HG03175 (cell line): Measurements from ENCODE around the gene TOGARAM2.

Experiments used
- ATAC-seq: cut with Tn5 transposase; IDR thresholded peaks from one replicate; pipeline ENCODE4 v1.9.1; 2021; ENCODE audit warnings: mild to moderate bottlenecking, moderate library complexity; ENCODE audit not compliant: unreplicated experiment

Gene TOGARAM2

GRCh38 chr2:29017716-29018435 is 36.8 kb downstream of the TOGARAM2 start:
- ATAC-seq: no peak

- ATAC-seq: no peak
These were observed 40.8 kb downstream of the TOGARAM2 start for GRCh38 chr2:29021886-29022285.

- ATAC-seq: no peak
These were observed 41.6 kb downstream of the TOGARAM2 start for GRCh38 chr2:29022679-29023078.

- no peak for ATAC-seq
These were observed 42.1 kb downstream of the TOGARAM2 start for GRCh38 chr2:29023188-29023587.

- ATAC-seq: no peak
These were observed 43.9 kb downstream of the TOGARAM2 start for GRCh38 chr2:29024882-29025430.

- no peak for ATAC-seq
These were observed 44.6 kb downstream of the TOGARAM2 start for GRCh38 chr2:29025711-29026110.

GRCh38 chr2:29031046-29031445 is 49.9 kb downstream of the TOGARAM2 start:
- no peak for ATAC-seq

- no peak for ATAC-seq
These were observed 51.1 kb downstream of the TOGARAM2 start for GRCh38 chr2:29032189-29032588.

- ATAC-seq: no peak
These were observed 52.1 kb downstream of the TOGARAM2 start for GRCh38 chr2:29033172-29033571.

GRCh38 chr2:29033656-29034055 is 52.6 kb downstream of the TOGARAM2 start:
- no peak for ATAC-seq

GRCh38 chr2:29035016-29035745 is 54.1 kb downstream of the TOGARAM2 start:
- ATAC-seq: no peak

GRCh38 chr2:29039718-29040480 is 58.8 kb downstream of the TOGARAM2 start:
- peak; percentile 62 for ATAC-seq

- no peak for ATAC-seq
These were observed 59.5 kb downstream of the TOGARAM2 start for GRCh38 chr2:29040552-29040951.

GRCh38 chr2:29041161-29041660 is 60.1 kb downstream of the TOGARAM2 start:
- no peak for ATAC-seq

- no peak for ATAC-seq
These were observed 61.5 kb downstream of the TOGARAM2 start for GRCh38 chr2:29042561-29043075.

GRCh38 chr2:29044459-29044858 is 63.4 kb downstream of the TOGARAM2 start:
- ATAC-seq: no peak

GRCh38 chr2:29046321-29046720 is 65.2 kb downstream of the TOGARAM2 start:
- no peak for ATAC-seq

GRCh38 chr2:29047083-29047845 is 66.2 kb downstream of the TOGARAM2 start:
- no peak for ATAC-seq

- ATAC-seq: no peak
These were observed 69.5 kb downstream of the TOGARAM2 start for GRCh38 chr2:29050591-29050990.

GRCh38 chr2:29051730-29052129 is 70.6 kb downstream of the TOGARAM2 start:
- ATAC-seq: no peak
